Measurements from ENCODE around the gene PWP1. TPM values are rescaled to one million over a fixed set of nuclear protein-coding genes. Genes with fewer than 3 reads are reported as not detected.

Gene PWP1
- total and polyA plus RNA-seq, 2 of the 4 experiments (the other 2 are of a cell fraction), result 143 to 179 TPM

- POLR2A ChIA-PET (ENCODE audit: unreplicated experiment), result no interaction called here
- Histone ChIP-seq H2BK120ac (ENCODE audit: low read depth, low read length) (no peak overlapping the region), H3K79me1 (ENCODE audit: low read depth in 1 of 2, low read length in 2 of 2) (peaks cover 40 to 53% of the 10 kb centered on the region in 2 experiments), H3K4me1 (ENCODE audit: control insufficient read depth, insufficient read depth, low read length) (peaks cover 11% of the 10 kb centered on the region), H3K9me3 (ENCODE audit: control insufficient read depth, insufficient read depth, low read length) (no peaks in the 10 kb centered on the region), H3K27ac (ENCODE audit: insufficient read depth, low read length) (no peak overlapping the region), H4K5ac (ENCODE audit: low read depth, low read length) (no peak overlapping the region), H4K8ac (ENCODE audit: low read depth in 2 of 2, low read length in 2 of 2) (no peak overlapping the region), H2BK5ac (ENCODE audit: low read depth, low read length, poor library complexity, severe bottlenecking) (peak overlapping the region; percentile 82), H3K4me2 (ENCODE audit: low read depth, low read length) (peak overlapping the region; percentile 92; the same call in 1 of the 2 replicates), H3K14ac (replicated peaks; ENCODE audit: low read depth, low read length) (no peak overlapping the region), H3K23ac (ENCODE audit: low read depth, low read length) (peak overlapping the region; percentile 13; the same call in 1 of the 2 replicates), H3K36me3 (ENCODE audit: control insufficient read depth, insufficient read depth, low read length) (peaks cover 34% of the 10 kb centered on the region), H3K9ac (ENCODE audit: low read depth, low read length) (no peak overlapping the region), H3K27me3 (ENCODE audit: control insufficient read depth, insufficient read depth, low read length) (no peaks in the 10 kb centered on the region), H2AK5ac (ENCODE audit: low read depth, low read length) (no peak overlapping the region), H3K4ac (ENCODE audit: low read depth, low read length) (no peak overlapping the region), H2BK15ac (ENCODE audit: low read depth, low read length) (0 out of 3 replicates have a peak overlapping the region, but pooled peaks have one; percentile 58), H3K4me3 (ENCODE audit: insufficient read depth, low read depth, low read length) (no peak overlapping the region), H4K20me1 (ENCODE audit: insufficient read depth, low read length) (peaks cover 33% of the 10 kb centered on the region), H3K56ac (ENCODE audit: extremely low read depth, insufficient read depth, low read length) (no peak overlapping the region), H2BK20ac (ENCODE audit: low read depth, low read length) (no peak overlapping the region), H3K9me1 (ENCODE audit: insufficient read depth, low read length) (peaks cover 16% of the 10 kb centered on the region), H2AK9ac (replicated peaks; ENCODE audit: low read depth, low read length, poor library complexity) (no peak overlapping the region), H3K18ac (ENCODE audit: low read depth, low read length) (no peak overlapping the region), H4K91ac (ENCODE audit: insufficient read depth, low read depth, low read length) (no peak overlapping the region), H2AFZ (replicated peaks; ENCODE audit: low read length, poor library complexity) (no peak overlapping the region)
- ATAC-seq (ENCODE audit: low read depth), result peak; percentile 82
- TF ChIP-seq NFE2L2 (IDR thresholded peaks at IDR 0.05; ENCODE audit: low read depth, low read length) (no peak), RAD21 (IDR thresholded peaks at IDR 0.05; ENCODE audit: low read length) (no peak), MAFK (IDR thresholded peaks at IDR 0.05; ENCODE audit: low read depth, low read length) (no peak), POLR2A (IDR thresholded peaks at IDR 0.05; ENCODE audit: low read depth, low read length) (no peak), BHLHE40 (IDR thresholded peaks at IDR 0.05; ENCODE audit: low read depth, low read length) (no peak), CEBPB (IDR thresholded peaks at IDR 0.05; ENCODE audit: low read depth, low read length) (no peak), CHD1 (IDR thresholded peaks at IDR 0.05; ENCODE audit: low read depth, low read length) (no peak), MAZ (IDR thresholded peaks at IDR 0.05; ENCODE audit: borderline replicate concordance, low read depth, low read length) (no peak), RCOR1 (IDR thresholded peaks at IDR 0.05; ENCODE audit: insufficient replicate concordance, low read length) (no peak), FOS (IDR thresholded peaks at IDR 0.05; ENCODE audit: low read depth, low read length) (no peak), MXI1 (IDR thresholded peaks at IDR 0.05; ENCODE audit: borderline replicate concordance, low read depth, low read length) (no peak), RFX5 (IDR thresholded peaks at IDR 0.05; ENCODE audit: low read depth, low read length) (no peak), SMC3 (IDR thresholded peaks at IDR 0.05; ENCODE audit: low read depth, low read length) (no peak)
- TF ChIP-seq, protein P1, sequence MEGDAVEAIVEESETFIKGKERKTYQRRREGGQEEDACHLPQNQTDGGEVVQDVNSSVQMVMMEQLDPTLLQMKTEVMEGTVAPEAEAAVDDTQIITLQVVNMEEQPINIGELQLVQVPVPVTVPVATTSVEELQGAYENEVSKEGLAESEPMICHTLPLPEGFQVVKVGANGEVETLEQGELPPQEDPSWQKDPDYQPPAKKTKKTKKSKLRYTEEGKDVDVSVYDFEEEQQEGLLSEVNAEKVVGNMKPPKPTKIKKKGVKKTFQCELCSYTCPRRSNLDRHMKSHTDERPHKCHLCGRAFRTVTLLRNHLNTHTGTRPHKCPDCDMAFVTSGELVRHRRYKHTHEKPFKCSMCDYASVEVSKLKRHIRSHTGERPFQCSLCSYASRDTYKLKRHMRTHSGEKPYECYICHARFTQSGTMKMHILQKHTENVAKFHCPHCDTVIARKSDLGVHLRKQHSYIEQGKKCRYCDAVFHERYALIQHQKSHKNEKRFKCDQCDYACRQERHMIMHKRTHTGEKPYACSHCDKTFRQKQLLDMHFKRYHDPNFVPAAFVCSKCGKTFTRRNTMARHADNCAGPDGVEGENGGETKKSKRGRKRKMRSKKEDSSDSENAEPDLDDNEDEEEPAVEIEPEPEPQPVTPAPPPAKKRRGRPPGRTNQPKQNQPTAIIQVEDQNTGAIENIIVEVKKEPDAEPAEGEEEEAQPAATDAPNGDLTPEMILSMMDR (conservative IDR thresholded peaks at IDR 0.05; ENCODE audit: low read depth, low read length), result no peak
- TF ChIP-seq, protein P2, sequence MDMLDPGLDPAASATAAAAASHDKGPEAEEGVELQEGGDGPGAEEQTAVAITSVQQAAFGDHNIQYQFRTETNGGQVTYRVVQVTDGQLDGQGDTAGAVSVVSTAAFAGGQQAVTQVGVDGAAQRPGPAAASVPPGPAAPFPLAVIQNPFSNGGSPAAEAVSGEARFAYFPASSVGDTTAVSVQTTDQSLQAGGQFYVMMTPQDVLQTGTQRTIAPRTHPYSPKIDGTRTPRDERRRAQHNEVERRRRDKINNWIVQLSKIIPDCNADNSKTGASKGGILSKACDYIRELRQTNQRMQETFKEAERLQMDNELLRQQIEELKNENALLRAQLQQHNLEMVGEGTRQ (IDR thresholded peaks at IDR 0.05; ENCODE audit: low read depth, low read length), result no peak
- TF ChIP-seq, protein P3, sequence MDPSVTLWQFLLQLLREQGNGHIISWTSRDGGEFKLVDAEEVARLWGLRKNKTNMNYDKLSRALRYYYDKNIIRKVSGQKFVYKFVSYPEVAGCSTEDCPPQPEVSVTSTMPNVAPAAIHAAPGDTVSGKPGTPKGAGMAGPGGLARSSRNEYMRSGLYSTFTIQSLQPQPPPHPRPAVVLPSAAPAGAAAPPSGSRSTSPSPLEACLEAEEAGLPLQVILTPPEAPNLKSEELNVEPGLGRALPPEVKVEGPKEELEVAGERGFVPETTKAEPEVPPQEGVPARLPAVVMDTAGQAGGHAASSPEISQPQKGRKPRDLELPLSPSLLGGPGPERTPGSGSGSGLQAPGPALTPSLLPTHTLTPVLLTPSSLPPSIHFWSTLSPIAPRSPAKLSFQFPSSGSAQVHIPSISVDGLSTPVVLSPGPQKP (IDR thresholded peaks at IDR 0.05; ENCODE audit: borderline replicate concordance, low read depth, low read length), result no peak
- dilution Hi-C loops (cut with HindIII; ENCODE audit: low sequenced_read_pairs, unreplicated experiment) (no loop called here), in situ Hi-C loops (cut with MboI; ENCODE audit: low sequenced_read_pairs) (no loop called here), intact Hi-C loops (cut with micrococcal nuclease) (loop anchor here (5.0 kb wide), 1 partner anchor 46 kb away; no protein-coding TSS in a partner anchor)
- peak; percentile 81 for DNase-seq
- no TSS peak for BruUV-seq (replicated peaks)
- WGBS, 2 experiments (ENCODE audit: extremely low coverage in 2 of 2, insufficient read length in 1 of 2), result no CpG with 5 or more reads among the region's 6 CpGs
- CTCF ChIA-PET, result no interaction called here
Observed at GRCh38 chr12:107748472-107748871, 62.9 kb downstream of the PWP1 start.

Data from IMR-90 (cell line).